CD4-positive, CD25-positive, alpha-beta regulatory T cell (primary cell): ENCODE measurements around the gene TEDDM1. TPM values are rescaled to one million over a fixed set of nuclear protein-coding genes. Genes with fewer than 3 reads are reported as not detected.

Source experiments
- ATAC-seq, 2 donors: fragments of 150-1000 bp; cut with Tn5 transposase; one replicate each; pipeline ENCODE4 v1.10.0; 2021; ENCODE audit warnings: low read depth in 2 of 2, moderate number of reproducible peaks in 2 of 2, moderate library complexity in 1 of 2
- DNase-seq, 3 donors: peaks; one replicate each; pipeline versions ENCODE4 v3.0.0 to v3.0.0-alpha.2; 2012 to 2022; ENCODE audit warnings: mixed read lengths in 1 of 3
- H3K27ac ChIP-seq: one replicate; pipeline ENCODE4 v1.7.0; 2013; ENCODE audit warnings: mild to moderate bottlenecking, low read length; ENCODE audit not compliant: insufficient read depth, poor library complexity, severe bottlenecking
- H3K27me3 ChIP-seq: one replicate; pipeline ENCODE4 v1.7.0; 2013; ENCODE audit warnings: low read length; ENCODE audit not compliant: control insufficient read depth, insufficient read depth
- H3K36me3 ChIP-seq: one replicate; pipeline ENCODE4 v1.7.0; 2013; ENCODE audit warnings: mild to moderate bottlenecking, low read length, moderate library complexity; ENCODE audit not compliant: control insufficient read depth, insufficient read depth
- H3K4me1 ChIP-seq: 2 replicates; pipeline ENCODE4 v1.7.0; 2013; ENCODE audit warnings: mild to moderate bottlenecking, low read length; ENCODE audit not compliant: insufficient read depth, control insufficient read depth, poor library complexity, severe bottlenecking
- H3K4me3 ChIP-seq: one replicate; pipeline ENCODE4 v1.7.0; 2013; ENCODE audit warnings: low read depth, mild to moderate bottlenecking, low read length, moderate library complexity
- H3K9me3 ChIP-seq, 2 experiments: 1 replicate in 1 of 2; 2 replicates in 1 of 2; pipeline ENCODE4 v1.7.0; 2013; ENCODE audit warnings: low read length in 2 of 2, mild to moderate bottlenecking in 1 of 2, moderate library complexity in 1 of 2; ENCODE audit not compliant: control insufficient read depth in 2 of 2
- H3K27ac Mint-ChIP-seq, 3 donors: one replicate each; pipeline ENCODE4 v1.8.0; 2020 to 2022; ENCODE audit warnings: mild to moderate bottlenecking in 3 of 3, mixed read lengths in 3 of 3, moderate library complexity in 2 of 3
- H3K27me3 Mint-ChIP-seq: one replicate; pipeline ENCODE4 v1.8.0; 2022; ENCODE audit warnings: mild to moderate bottlenecking, mixed read lengths
- H3K36me3 Mint-ChIP-seq: one replicate; pipeline ENCODE4 v1.8.0; 2020; ENCODE audit warnings: mixed read lengths
- H3K4me1 Mint-ChIP-seq, 4 donors: one replicate each; pipeline ENCODE4 v1.8.0; 2020 to 2022; ENCODE audit warnings: mixed read lengths in 4 of 4, mild to moderate bottlenecking in 1 of 4
- H3K4me3 Mint-ChIP-seq, 4 donors: one replicate each; pipeline ENCODE4 v1.8.0; 2020 to 2022; ENCODE audit warnings: mild to moderate bottlenecking in 4 of 4, mixed read lengths in 4 of 4, moderate library complexity in 3 of 4
- H3K9me3 Mint-ChIP-seq, 7 donors: one replicate each; pipeline ENCODE4 v1.8.0; 2020 to 2022; ENCODE audit warnings: mixed read lengths in 7 of 7, mild to moderate bottlenecking in 3 of 7, moderate library complexity in 2 of 7
- polyA plus RNA-seq, 4 donors: library from polyadenylated mRNA; unstranded; fragments of 300-500 nt; fragmentation: Illumina TruSeq; gene quantifications; one replicate each; pipeline ENCODE4 v1.2.3, GENCODE V29; 2021
- total RNA-seq: library from RNA; stranded (reverse); gene quantifications from one replicate; pipeline ENCODE4 v1.2.3, GENCODE V29; 2022

TEDDM1 gene
- total and polyA plus RNA-seq, 5 donors from 2014 or later: 0.08 TPM; not detected in 4

DNA sequence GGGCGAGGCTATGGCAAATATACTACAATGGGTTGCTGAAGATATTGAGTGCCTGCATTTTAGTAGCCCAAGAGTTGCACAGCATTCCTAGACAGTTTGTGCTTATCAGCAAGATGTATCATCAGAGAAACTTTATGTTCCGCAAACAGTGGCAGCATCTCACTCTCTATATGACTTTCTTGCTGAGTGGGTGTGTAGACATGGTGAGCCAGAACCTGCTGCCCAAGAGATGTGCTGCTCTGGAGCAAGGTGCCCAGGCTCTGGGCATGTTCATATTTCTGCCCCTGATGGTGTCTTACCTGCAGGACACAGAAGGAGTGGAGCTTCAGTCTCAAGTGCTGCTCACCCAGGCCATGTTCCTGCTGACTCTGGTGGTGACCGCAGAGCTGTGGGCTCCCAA is 41.3 kb upstream of the TEDDM1 start:
- Mint-ChIP-seq H3K9me3 (peaks cover 0 to 7% (median 3%) of the 10 kb centered on the region in 7 donors), H3K4me3 (no peak overlapping the region), H3K4me1 (peaks cover 0 to 3% (median 0%) of the 10 kb centered on the region in 4 donors), H3K36me3 (peaks cover 4% of the 10 kb centered on the region), H3K27me3 (peaks cover 4% of the 10 kb centered on the region), H3K27ac (no peak overlapping the region)
- Histone ChIP-seq H3K4me1 (no peaks in the 10 kb centered on the region), H3K9me3 (peaks cover 0 to 4% of the 10 kb centered on the region in 2 experiments), H3K27ac (no peak overlapping the region), H3K36me3 (no peaks in the 10 kb centered on the region), H3K4me3 (no peak overlapping the region), H3K27me3 (peaks cover 3% of the 10 kb centered on the region)
- ATAC-seq (no peak), DNase-seq (no peak)

- Mint-ChIP-seq H3K27ac (no peak overlapping the region), H3K27me3 (peaks cover 4% of the 10 kb centered on the region), H3K4me3 (no peak overlapping the region), H3K36me3 (peaks cover 4% of the 10 kb centered on the region), H3K4me1 (no peaks in the 10 kb centered on the region), H3K9me3 (peaks cover 0 to 7% (median 4%) of the 10 kb centered on the region in 7 donors)
- DNase-seq: no peak
- ATAC-seq: no peak
- Histone ChIP-seq H3K9me3 (peaks cover 0 to 4% of the 10 kb centered on the region in 2 experiments), H3K27me3 (peaks cover 3% of the 10 kb centered on the region), H3K27ac (no peak overlapping the region), H3K4me3 (no peak overlapping the region), H3K4me1 (no peaks in the 10 kb centered on the region), H3K36me3 (no peaks in the 10 kb centered on the region)
These were observed 37.9 kb upstream of the TEDDM1 start for GRCh38 chr1:182438326-182438725.

GRCh38 chr1:182433580-182433979 is 33.1 kb upstream of the TEDDM1 start:
- DNase-seq: no peak
- H3K36me3 ChIP-seq: no peaks in the 10 kb centered on the region
- Mint-ChIP-seq H3K27me3 (peaks cover 4% of the 10 kb centered on the region), H3K27ac (no peak overlapping the region), H3K9me3 (peaks cover 0 to 7% (median 3%) of the 10 kb centered on the region in 7 donors), H3K4me3 (no peak overlapping the region), H3K4me1 (peaks cover 0 to 16% (median 9%) of the 10 kb centered on the region in 4 donors), H3K36me3 (peaks cover 4% of the 10 kb centered on the region)
- H3K4me3 ChIP-seq: no peak overlapping the region
- peaks cover 11% of the 10 kb centered on the region for H3K4me1 ChIP-seq
- no peak for ATAC-seq
- peaks cover 3% of the 10 kb centered on the region for H3K27me3 ChIP-seq
- peaks cover 0 to 3% of the 10 kb centered on the region in 2 experiments for H3K9me3 ChIP-seq
- no peak overlapping the region for H3K27ac ChIP-seq

DNA sequence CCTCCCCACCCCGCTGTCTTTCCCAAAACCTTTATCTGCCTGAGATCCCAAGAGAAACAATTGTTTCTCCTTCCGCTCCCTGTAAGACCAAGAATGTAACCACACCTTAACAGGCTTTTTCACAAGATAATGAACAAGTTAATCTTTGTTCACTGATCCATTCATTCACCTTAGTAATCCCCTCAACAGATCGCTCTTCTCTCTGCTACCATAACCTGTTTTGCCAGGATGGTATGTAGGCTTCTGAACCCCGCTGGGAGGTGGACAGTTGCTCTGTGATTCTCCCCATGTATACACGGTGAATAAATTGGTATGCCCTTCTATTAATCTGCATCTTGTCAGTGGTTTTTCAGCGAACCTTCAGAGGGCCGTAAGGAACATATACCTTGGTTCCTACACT is 30.8 kb upstream of the TEDDM1 start:
- H3K4me1 Mint-ChIP-seq: peaks cover 0 to 16% (median 9%) of the 10 kb centered on the region in 4 donors
- Histone ChIP-seq H3K9me3 (no peaks in the 10 kb centered on the region), H3K4me3 (no peak overlapping the region), H3K36me3 (no peaks in the 10 kb centered on the region), H3K27me3 (no peaks in the 10 kb centered on the region), H3K27ac (no peak overlapping the region), H3K4me1 (peaks cover 11% of the 10 kb centered on the region)
- H3K4me3 Mint-ChIP-seq: no peak overlapping the region
- no peaks in the 10 kb centered on the region for H3K36me3 Mint-ChIP-seq
- peaks cover 0 to 1% (median 0%) of the 10 kb centered on the region in 7 donors for H3K9me3 Mint-ChIP-seq
- H3K27ac Mint-ChIP-seq: no peak overlapping the region
- H3K27me3 Mint-ChIP-seq: peaks cover 6% of the 10 kb centered on the region
- DNase-seq: no peak
- ATAC-seq: no peak

GRCh38 chr1:182430263-182431068 is 30.0 kb upstream of the TEDDM1 start:
- Histone ChIP-seq H3K36me3 (no peaks in the 10 kb centered on the region), H3K27ac (no peak overlapping the region), H3K4me3 (no peak overlapping the region), H3K9me3 (no peaks in the 10 kb centered on the region), H3K27me3 (no peaks in the 10 kb centered on the region), H3K4me1 (peaks cover 11% of the 10 kb centered on the region)
- Mint-ChIP-seq H3K36me3 (no peaks in the 10 kb centered on the region), H3K4me1 (peaks cover 0 to 16% (median 9%) of the 10 kb centered on the region in 4 donors), H3K4me3 (no peak overlapping the region), H3K9me3 (peaks cover 0 to 1% (median 0%) of the 10 kb centered on the region in 7 donors), H3K27ac (peak overlapping the region; percentile 15 to 64 (median 28)), H3K27me3 (peaks cover 6% of the 10 kb centered on the region)
- peak; percentile 71 to 77 for ATAC-seq
- peak in 2 of 3 donors; percentile 47 to 81 for DNase-seq

GRCh38 chr1:182428043-182428442 is 27.6 kb upstream of the TEDDM1 start:
- no peaks in the 10 kb centered on the region for H3K9me3 Mint-ChIP-seq

GRCh38 chr1:182426442-182427430 is 26.3 kb upstream of the TEDDM1 start:
- Histone ChIP-seq H3K4me3 (no peak overlapping the region), H3K9me3 (no peaks in the 10 kb centered on the region), H3K27me3 (peaks cover 2% of the 10 kb centered on the region), H3K4me1 (peaks cover 11% of the 10 kb centered on the region), H3K27ac (no peak overlapping the region), H3K36me3 (no peaks in the 10 kb centered on the region)
- Mint-ChIP-seq H3K4me1 (peaks cover 0 to 16% (median 9%) of the 10 kb centered on the region in 4 donors), H3K27ac (peak overlapping the region in 1 of 3 donors; percentile 8), H3K36me3 (no peaks in the 10 kb centered on the region), H3K9me3 (peaks cover 0 to 4% (median 0%) of the 10 kb centered on the region in 7 donors), H3K27me3 (peaks cover 24% of the 10 kb centered on the region), H3K4me3 (no peak overlapping the region)
- DNase-seq (peak in 1 of 3 donors; percentile 20), ATAC-seq (no peak)

More at GRCh38 chr1:182428043-182428442, 27.6 kb upstream of the TEDDM1 start:
- H3K4me1 Mint-ChIP-seq: peaks cover 0 to 16% (median 9%) of the 10 kb centered on the region in 4 donors
- ATAC-seq: no peak
- no peak for DNase-seq
- peaks cover 2% of the 10 kb centered on the region for H3K27me3 ChIP-seq
- H3K4me1 ChIP-seq: peaks cover 11% of the 10 kb centered on the region
- no peaks in the 10 kb centered on the region for H3K36me3 Mint-ChIP-seq
- no peak overlapping the region for H3K4me3 Mint-ChIP-seq
- H3K27ac Mint-ChIP-seq: no peak overlapping the region
- no peaks in the 10 kb centered on the region for H3K36me3 ChIP-seq
- H3K27me3 Mint-ChIP-seq: peaks cover 12% of the 10 kb centered on the region
- H3K9me3 ChIP-seq: no peaks in the 10 kb centered on the region
- no peak overlapping the region for H3K27ac ChIP-seq
- H3K4me3 ChIP-seq: no peak overlapping the region
